NCI-H774 (cell line): Measurements from ENCODE around the gene PDZD7.

Source experiments
- DNase-seq: peaks from one replicate; lab custom pipeline; 2025; lab: John Stamatoyannopoulos, UW

The PDZD7 gene

DNA sequence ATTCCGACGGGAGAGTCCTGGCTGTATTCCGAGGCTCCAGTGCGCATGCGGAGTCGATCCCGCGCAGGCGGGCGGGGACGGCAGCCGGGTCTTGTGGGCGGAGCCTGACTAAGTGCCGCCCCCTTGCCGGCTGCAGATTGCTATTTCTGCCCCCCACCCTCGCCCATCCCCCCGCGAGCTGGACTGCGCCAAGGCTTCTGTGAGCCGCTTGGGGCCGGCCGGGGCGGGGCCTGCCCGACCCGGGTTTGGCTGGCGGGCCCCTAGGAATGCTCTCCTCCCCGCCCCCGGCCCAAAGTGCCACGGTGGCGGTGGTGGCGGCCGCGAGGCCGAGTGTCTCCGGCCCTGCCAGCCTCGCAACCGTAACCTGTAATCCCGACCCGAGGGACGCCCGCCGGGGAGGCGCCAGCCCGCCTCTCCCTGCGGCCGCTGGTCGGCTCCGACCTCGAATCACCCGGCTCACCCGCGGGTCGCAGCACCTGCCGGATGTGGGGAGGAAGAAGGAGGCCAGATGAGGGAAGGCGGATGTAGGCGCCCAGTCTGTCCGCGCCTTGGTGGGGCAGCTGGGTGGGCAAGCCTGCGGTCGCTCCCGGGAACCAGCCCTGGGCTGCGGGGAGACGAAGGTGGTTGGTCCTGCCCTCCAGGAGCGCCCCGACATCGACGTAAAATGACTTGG, 30.2 kb upstream of the PDZD7 start:
- peak; percentile 64 for DNase-seq

DNA sequence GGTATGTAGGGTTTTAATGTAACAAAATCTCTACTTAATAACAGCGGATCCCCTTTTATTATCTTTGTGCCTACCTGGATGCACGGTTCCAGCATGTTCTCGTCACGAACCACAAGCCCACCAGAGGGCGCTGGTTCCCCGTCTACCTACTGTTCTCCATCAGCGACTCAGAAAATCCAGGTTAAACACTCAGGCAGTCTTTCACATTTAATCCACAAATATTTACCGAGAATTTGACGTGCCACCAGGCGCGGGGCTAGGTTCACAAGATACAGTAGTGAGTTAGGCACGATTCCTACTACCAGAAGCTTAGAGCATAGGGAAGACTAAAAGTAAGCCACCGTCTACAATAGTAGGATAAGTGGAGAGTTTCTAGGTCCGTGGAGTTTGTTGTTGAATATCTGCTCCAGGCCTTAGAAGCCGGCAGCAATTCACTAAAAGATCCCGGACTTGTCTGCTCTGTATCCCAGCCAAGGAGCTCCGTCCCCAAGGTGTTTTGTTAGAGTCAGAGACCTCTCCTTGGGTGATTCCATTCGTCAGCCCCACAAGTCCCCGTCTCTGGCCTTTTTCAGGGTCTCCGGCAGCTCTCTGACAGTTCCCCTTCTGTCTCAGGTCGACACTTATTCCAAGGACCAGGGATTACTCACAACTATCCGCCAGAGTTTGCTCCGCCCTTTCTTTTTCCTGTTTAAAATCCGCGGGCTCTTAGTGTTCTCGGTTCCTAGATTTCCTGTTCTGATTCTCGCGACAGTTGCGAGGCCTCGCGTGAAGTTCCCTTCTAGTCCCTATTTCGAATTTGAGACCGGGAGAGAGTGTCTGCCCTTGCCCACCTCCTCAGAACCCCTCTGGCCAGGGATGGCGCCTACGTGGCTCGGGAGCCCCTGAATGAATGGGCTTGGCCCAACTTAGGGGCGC, 29.4 kb upstream of the PDZD7 start:
- DNase-seq, result peak; percentile 64

DNA sequence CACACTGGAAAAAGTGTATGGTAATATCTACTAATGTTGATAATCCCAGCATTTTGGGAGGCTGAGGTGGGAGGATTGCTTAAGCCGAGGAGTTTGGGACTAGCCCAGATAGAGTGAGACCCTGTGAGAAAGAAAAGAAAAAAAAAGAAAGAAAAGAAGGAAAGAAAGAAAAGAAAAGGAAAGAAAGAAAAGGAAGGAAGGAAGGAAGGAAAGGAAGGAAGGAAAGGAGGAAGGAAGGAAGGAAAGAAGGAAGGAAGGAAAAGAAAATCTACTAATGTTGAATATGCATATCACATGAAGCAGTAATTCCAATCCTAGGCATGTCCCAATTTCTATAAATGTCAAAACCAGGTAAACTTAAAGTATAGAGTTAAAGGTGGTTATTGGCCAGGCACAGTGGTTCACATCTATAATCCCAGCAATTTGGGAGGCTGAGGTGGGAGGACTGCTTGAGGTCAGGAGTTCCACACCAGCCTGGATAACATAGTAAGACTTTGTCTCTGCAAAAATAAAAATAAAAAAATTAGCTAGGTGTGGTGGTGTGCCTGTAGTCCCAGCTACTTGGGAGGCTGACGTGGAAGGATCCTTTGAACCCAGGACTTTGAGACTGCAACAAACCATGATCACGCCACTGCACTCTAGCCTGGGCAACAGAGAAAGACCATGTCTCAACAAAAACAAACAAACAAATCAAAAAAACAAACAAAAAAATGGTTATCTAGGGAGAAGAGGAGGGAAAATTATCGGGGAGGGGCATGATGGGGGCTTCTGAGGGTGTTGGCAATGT, 25.6 kb upstream of the PDZD7 start:
- DNase-seq, result no peak

DNA sequence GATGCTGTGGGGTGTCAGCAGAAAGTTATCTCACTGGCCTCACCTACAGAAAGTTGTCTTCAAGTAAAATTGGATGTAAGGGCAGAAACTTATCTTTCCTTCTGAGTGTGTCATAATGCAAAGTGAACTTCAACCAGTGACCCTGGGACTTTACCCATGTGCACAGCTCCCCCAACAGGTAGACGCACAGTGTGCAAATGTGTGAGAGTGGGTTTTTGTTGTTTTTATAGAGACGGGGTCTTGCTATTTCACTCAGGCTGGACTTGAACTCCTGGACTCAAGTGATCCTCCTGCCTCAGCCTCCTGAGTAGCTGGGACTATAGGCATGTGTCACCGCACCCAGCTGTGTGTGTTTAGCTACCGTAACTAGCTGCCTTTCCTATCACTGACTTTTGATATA, 24.5 kb upstream of the PDZD7 start:
- no peak for DNase-seq

DNA sequence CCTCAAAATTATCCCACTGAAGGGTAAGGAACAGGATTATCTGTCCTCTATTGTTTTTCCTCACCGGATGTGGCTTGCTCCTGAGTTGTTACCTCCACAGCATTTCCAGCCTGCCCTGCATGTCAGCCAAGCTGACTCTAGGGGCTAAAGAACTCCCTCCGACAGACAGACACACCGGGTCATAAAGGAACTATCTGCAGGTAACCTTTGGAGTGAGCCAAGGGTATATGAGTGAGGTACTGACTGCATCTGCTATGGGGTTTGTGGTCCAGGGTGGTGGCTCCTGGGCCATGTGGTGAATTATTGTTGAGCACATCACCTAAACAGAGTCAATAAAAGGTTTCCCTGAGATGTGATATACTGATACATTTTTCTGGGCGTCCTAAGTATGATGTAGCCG, 23.9 kb upstream of the PDZD7 start:
- DNase-seq, result no peak

DNA sequence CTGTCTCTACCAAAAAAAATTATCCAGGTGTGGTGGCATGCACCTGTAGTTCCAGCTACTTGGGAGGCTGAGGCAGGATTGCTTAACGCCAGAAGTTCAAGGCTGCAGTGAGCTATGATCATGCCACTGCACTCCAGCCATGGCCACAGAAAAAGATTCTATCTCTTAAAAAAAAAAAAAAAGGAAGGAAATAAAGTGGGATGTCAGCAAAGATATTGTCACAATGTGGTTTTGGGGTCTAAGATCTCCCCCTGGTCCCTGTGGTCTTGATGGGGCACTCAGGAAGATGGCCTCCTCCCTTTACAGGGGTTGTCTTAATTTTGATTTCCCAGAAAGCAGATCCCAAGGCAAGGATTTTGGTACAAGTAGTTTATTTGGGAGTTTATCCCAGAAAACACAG, 23.4 kb upstream of the PDZD7 start:
- no peak for DNase-seq

DNA sequence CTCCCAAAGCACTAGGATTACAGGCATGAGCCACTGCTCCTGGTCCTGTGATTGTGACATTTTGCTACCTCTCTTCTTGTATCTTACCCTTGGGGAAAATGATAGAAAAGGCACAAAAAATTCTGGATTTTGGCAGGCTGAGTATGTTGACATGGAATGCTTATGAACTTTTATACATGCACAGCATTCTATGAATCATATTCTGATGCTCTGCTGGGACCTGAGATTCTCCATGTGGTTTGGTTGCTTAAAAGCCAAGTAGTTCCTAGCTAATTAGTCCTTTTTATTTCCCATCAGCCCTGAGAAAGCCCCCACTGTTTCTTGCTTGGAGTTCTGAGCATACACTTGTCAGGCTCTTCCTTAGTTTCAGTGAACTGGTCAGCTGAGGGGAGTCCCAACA, 22.6 kb upstream of the PDZD7 start:
- DNase-seq, result no peak

DNA sequence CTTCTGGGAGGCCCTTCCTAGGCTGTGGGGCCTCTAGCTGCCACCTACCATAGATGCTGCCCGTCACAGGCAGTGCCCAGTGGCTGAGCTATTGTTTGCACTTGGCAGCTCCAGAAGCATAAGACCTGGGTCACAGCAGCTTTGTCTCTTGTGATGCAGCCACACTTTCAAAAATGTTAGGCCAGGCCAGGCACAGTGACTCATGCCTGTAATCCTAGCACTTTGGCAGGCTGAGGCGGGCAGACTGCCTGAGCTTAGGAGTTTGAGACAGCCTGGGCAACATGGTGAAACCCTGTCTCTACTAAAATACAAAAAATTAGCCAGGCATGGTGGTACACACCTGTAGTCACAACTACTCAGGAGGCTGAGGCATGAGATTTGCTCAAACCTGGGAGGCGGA, 21.4 kb upstream of the PDZD7 start:
- DNase-seq, result no peak

DNA sequence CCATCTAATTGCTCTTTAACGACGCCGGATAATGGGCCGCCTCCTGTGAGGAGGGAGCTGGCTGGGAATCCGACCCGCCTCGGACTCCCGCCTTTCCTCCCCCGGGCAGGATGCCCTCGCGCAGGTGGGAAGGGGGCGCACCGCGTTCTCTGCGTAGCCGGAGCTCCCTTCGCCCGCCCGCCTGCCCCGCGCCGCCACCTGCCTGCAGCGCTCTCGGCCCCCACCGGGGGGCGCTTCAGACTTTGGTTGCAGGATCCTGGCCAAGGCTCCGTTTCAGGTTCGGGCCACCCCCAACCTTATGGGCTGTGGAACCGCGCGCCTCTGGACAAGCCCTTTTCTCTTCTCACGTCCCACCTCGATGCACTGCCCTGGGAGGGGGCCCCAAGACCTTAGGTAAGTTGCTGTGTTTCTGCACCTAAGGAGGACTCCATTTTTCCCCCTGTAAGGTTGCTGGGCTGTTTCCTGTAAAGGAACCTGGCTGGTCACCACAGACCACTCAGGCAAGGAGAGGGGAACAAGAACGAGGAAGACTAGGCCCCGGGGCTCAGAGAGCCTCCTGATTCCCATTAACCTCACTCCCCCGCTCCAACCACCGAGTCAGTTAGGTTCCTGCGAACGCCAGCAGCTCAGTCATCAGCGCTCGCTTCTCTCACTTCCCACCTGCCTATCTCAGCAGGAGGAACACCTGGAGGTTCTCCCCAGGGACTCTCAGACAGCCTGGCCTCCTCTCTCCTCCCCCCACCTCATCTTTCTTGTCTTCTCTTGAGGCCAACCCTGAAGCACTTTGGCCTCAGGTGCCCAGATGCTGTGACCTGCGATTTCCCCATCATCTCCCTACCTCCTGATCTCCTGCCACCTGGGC, 19.5 kb upstream of the PDZD7 start:
- no peak for DNase-seq

DNA sequence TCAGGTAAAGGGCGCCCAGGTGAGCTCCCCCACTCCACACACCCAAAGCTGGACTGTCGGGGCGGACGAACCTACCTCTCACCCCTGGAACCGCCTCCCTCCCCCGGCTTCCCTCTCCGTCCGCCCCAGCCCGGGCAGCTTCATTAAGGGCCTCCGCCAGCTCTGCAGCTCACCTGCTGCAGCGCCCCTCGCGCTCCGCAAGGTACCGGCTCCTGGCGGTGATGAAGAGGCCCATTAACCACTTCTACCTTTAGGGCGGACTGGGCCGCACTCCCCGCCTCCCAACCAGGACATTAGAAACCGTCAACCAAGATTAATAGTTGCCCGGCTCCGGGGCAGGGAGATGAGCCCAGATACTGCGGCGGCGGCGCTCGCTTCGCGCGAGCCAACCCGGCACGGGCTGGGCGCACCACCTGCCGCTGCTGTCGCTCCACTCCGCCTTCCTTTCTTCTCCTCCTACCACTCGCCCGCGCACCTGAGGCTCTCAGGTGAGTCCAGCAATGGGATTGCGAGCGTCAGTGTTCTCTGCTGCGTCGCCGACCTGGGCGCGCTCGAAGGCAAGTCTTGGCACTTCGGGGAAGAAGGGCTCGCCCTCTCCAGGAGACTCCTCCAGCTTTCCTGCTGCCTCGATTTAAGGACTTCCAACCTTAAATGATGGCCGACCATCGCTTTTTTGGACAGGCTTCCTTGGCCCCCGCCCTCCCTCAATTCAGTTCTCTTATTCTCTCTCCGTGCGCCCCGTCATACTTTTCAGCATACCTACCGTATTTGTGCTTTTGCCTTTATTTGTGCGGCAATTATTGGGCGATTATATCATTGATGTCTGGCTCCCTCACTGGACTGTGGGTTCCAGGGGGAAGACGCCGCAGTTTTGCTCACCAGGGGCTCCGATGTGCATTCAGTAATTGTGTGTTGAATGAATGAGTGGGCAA, 17.3 kb upstream of the PDZD7 start:
- DNase-seq, result no peak

DNA sequence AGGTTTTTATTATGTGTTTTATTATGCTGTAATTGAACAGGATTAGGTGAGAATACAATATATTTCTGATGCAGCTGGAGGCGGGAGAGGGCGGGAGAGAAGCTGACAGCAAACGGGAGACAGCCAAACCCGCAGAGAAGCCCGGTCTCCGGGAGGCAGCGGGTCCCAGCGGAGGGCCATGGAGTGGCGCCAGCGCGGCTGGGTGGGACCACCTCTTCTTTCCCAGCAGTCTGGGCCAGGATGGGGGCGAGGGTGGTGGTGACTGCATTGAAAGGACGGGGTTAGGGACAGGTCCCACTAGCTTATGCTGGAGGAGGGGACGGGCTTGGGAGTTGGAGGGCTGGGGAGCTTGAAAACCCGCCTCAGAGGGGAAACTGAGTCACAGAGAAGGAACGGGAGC, 16.3 kb upstream of the PDZD7 start:
- DNase-seq, result no peak

DNA sequence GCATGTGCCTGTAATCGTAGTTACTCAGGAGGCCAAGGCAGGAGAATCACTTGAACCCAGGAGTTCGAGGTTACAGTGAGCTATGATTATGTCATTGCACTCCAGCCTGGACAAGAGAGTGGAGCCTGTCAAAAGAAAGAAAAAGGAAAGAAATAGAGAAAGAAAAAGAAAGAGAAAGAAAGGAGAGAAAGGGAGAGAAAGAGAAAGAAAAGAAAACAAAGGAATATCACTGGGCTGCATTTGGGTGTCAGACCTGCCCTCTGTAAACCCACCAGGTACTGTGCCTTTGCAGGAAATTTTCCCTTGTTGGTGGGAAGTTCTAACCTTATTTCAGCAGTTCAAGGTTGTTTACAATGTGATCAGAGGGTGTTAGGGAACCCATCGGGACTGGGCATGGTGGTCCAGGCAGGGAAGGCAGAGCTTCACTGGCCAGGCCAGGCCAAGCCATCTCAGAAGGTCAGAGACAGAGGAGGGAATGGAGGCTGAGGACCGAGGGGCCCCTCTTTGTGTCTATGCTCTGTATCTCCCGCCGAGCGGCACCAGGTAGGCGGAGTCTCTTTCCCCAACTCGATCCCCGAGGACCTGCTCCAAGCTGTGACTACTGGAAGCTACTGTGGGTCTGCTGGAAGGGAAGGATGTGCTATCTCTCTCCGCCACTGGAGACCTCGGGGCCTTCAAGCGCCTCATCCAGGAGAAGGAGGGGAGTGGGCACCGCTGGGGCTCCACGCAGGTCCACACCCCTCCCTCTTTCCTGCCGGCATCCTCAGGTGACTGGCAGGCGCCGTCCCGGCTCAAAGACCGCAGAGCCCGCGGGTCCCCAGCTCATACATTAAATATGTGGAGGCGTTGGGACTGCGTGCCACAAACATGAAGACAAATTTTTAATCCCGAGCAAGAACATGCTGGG, 15.7 kb upstream of the PDZD7 start:
- no peak for DNase-seq

DNA sequence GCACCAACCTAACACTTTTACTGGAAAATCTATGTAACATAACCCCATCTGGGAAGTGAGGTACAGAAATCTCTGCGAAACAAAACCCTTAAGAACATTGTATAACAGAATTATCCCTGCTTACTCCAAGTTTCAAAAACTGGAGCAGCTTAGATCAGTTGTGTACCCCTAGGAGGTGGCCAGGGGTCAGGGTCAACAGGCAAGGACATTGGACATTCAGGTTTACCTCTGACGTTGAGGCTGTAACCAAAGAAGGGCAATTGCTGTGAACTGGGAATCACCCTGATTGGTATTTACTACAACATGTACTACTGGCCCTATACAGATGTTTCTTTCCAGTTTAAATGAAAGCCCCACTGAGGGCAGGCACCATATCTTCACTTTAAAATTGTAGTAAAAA, 13.2 kb upstream of the PDZD7 start:
- no peak for DNase-seq

DNA sequence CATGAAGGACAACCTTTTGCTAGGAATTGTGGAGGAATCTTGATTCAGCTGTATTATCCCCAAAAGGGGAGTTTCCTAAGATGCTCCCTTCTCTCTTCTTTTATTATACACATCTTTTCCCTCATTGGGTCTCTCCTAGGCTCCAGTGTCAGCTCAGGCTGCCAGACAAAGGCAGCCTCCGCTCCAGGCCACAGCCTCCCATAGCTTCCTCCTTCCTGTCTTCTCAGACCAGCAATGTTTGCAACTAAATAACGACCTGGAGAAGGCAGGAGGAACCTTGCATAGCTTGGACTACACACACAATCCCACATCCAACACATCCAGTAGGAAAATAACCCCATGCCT, 12.4 kb upstream of the PDZD7 start:
- no peak for DNase-seq

DNA sequence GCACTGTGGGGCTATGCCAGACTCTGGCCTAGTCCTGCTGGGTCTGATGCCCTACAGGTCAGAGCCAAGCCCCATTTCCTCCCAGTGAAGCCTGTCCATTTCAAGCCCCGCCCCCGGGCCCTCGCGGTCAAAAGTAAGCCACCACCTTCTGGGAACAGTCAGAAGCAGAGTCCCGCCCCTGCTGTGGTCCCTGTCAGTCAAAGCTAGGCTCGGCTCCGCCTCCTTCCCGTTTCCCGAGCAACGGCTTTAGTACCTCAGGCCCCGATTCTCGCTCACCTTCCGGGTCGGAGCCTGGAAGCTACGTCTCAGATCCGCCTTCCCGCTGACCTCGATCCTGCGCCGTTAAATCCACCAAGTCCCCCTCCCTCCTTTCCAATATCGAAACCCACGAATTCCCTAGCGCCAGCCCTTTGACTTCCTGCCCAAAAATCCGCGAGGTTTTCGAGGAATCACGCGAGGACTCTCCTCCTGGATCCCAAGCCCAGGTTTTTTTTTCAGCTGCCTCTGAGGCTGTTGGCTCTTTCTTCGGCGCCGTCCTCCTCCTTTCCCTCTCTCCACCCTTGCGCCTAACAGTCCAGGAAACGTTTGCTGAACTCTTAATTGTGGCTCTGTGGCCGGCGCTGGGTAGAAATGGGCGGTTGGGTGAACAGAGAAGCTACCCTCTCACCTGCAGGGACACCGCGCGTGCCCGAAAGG, 11.9 kb upstream of the PDZD7 start:
- DNase-seq, result peak; percentile 89

DNA sequence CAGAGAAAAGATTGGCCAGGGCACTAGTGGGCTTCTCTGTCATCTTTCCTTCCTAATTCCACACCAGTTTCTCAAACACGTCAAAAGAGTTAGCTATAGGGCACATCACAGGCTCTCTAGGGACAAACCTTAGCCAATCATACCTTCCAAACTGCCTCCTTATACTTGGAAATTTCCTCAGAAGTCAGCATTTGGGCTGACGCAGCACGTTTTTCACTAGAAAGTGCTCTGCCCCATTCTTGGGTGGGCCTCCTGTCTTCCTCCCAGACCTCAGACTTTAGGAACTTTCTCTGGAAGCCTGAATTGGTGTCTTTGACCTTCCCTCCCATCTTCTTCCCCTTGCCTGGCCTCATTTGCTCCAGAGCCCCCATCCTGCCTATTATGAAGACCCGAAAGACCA, 11.2 kb upstream of the PDZD7 start:
- no peak for DNase-seq

DNA sequence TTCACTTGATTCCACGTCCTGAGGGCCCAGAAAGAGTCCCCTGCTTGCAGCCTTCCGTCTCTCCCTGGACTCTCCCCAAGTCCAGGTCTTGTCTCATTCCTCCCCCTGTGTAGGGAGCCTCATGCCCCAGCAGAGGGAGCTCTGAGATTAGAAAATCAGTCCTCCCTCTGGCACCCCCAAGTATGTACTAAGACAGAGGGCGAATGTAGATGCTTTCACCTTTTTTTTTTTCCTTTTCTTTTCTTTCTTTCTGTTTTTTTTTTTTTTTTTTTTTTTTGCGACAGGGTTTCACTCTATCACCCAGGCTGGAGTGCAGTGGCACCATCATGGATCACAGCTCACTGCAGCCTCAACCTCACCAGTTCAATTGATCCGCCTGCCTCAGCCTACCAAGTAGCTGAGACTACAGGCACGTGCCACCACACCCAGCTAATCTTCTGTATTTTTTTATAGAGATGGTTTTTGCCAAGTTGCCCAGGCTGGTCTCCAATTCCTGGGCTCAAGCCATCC, 10.4 kb upstream of the PDZD7 start:
- DNase-seq, result peak; percentile 21

DNA sequence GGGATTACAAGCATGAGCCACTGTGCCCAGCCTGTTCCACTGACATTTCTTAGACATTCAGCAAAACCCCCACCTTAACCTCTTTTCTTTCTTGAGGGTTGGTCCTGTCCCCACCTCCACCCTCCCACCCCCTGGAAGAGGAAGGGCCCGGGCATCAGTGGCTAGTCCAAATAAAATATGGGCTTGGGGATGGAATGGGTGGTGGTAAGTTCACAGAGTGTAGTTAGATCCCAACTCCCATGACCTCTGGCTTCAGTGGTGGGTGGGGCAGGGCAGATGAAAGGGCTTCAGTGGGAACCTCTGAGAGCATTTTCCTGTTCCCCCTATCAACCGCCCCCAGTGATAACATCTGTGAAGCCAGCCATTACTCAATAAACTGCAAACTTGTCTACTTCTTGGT, 9.9 kb upstream of the PDZD7 start:
- no peak for DNase-seq

DNA sequence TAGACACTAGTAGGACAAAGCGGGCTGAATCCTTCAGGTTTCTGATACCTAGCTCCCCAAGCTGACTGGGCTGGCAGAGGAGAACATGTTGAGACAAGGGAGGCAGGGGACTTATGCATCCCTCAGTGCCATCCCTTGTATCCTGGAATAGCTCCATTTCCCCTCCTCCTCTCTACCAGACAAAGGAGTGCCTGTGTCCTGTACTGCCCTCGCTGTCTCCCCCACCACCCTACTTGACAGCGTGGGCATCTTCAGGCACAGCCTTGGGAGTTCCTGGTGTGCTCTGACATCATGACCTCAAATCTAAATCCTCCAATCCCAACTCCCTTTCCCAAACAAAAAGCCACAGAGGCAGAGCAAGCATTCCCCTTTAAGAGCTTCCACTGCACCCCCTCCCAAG, 9.1 kb upstream of the PDZD7 start:
- no peak for DNase-seq
